Osteocyte (in vitro differentiated cells): ENCODE measurements around the gene BASP1. TPM values are rescaled to one million over a fixed set of nuclear protein-coding genes. Genes with fewer than 3 reads are reported as not detected.
"Not testable (repeated sequence)": the region's sequence is repeated elsewhere in the genome, so short reads cannot be mapped to it uniquely, and the experiment has no call there.

Source experiments
- DNase-seq: peaks from one replicate; pipeline ENCODE4 v3.0.0; 2021; ENCODE audit warnings: mixed read lengths; ENCODE audit not compliant: unreplicated experiment; ENCODE audit errors: extremely low spot score
- H3K27ac Mint-ChIP-seq: one replicate; pipeline ENCODE4 v1.8.0; 2021; ENCODE audit warnings: mild to moderate bottlenecking, mixed read lengths; ENCODE audit not compliant: unreplicated experiment
- H3K27me3 Mint-ChIP-seq: one replicate; pipeline ENCODE4 v1.8.0; 2021; ENCODE audit warnings: mixed read lengths; ENCODE audit not compliant: unreplicated experiment
- H3K36me3 Mint-ChIP-seq: one replicate; pipeline ENCODE4 v1.8.0; 2021; ENCODE audit warnings: mixed read lengths; ENCODE audit not compliant: unreplicated experiment
- H3K4me1 Mint-ChIP-seq: one replicate; pipeline ENCODE4 v1.8.0; 2021; ENCODE audit warnings: mixed read lengths; ENCODE audit not compliant: unreplicated experiment
- H3K4me3 Mint-ChIP-seq: one replicate; pipeline ENCODE4 v1.8.0; 2021; ENCODE audit warnings: mild to moderate bottlenecking, moderate library complexity, mixed read lengths; ENCODE audit not compliant: unreplicated experiment
- H3K9me3 Mint-ChIP-seq: one replicate; pipeline ENCODE4 v1.8.0; 2021; ENCODE audit warnings: mixed read lengths; ENCODE audit not compliant: unreplicated experiment
- CTCF ChIP-seq: fragments of 200-600 bp; sonication (generic); IDR thresholded peaks from 2 replicates; pipeline ENCODE4 v1.5.0; 2021; ENCODE audit warnings: antibody characterized with exemption, mild to moderate bottlenecking, moderate library complexity
- total RNA-seq: library from RNA; stranded (reverse); gene quantifications from 2 replicates; pipeline ENCODE4 v1.2.1, GENCODE V29; 2021

Gene BASP1
- total RNA-seq, 1 donor from 2014 or later: 212 TPM

GRCh38 chr5:17190799-17191391 lies 26.5 kb upstream of the BASP1 start:
- no peaks in the 10 kb centered on the region for H3K27me3 Mint-ChIP-seq
- peaks cover 51% of the 10 kb centered on the region for H3K4me1 Mint-ChIP-seq
- TF ChIP-seq CTCF: no peak
- H3K36me3 Mint-ChIP-seq: no peaks in the 10 kb centered on the region
- no peak overlapping the region for H3K27ac Mint-ChIP-seq
- no peaks in the 10 kb centered on the region for H3K9me3 Mint-ChIP-seq
- no peak for DNase-seq
- H3K4me3 Mint-ChIP-seq: no peak overlapping the region

- H3K4me3 Mint-ChIP-seq, H3K27ac Mint-ChIP-seq, H3K9me3 Mint-ChIP-seq, H3K27me3 Mint-ChIP-seq, H3K36me3 Mint-ChIP-seq, DNase-seq: not testable (repeated sequence)
- peaks cover 50% of the 10 kb centered on the region for H3K4me1 Mint-ChIP-seq
Measured at GRCh38 chr5:17191574-17191973, 25.9 kb upstream of the BASP1 start.

GRCh38 chr5:17192191-17192590 lies 25.2 kb upstream of the BASP1 start:
- no peaks in the 10 kb centered on the region for H3K27me3 Mint-ChIP-seq
- no peak for DNase-seq
- H3K36me3 Mint-ChIP-seq: no peaks in the 10 kb centered on the region
- H3K4me1 Mint-ChIP-seq: peaks cover 51% of the 10 kb centered on the region
- H3K27ac Mint-ChIP-seq: peak overlapping the region; percentile 19
- H3K9me3 Mint-ChIP-seq: peaks cover 1% of the 10 kb centered on the region
- no peak for TF ChIP-seq CTCF
- no peak overlapping the region for H3K4me3 Mint-ChIP-seq

- Mint-ChIP-seq H3K4me1 (peaks cover 38% of the 10 kb centered on the region), H3K27me3 (no peaks in the 10 kb centered on the region), H3K4me3 (no peak overlapping the region), H3K27ac (no peak overlapping the region), H3K36me3 (peaks cover 6% of the 10 kb centered on the region), H3K9me3 (peaks cover 12% of the 10 kb centered on the region)
- DNase-seq: no peak
- no peak for TF ChIP-seq CTCF
Measured at GRCh38 chr5:17196024-17196423, 21.4 kb upstream of the BASP1 start.

- no peak for TF ChIP-seq CTCF
- peaks cover 12% of the 10 kb centered on the region for H3K9me3 Mint-ChIP-seq
- H3K4me3 Mint-ChIP-seq: no peak overlapping the region
- peak overlapping the region; percentile 74 for H3K27ac Mint-ChIP-seq
- no peaks in the 10 kb centered on the region for H3K27me3 Mint-ChIP-seq
- no peak for DNase-seq
- peaks cover 6% of the 10 kb centered on the region for H3K36me3 Mint-ChIP-seq
- H3K4me1 Mint-ChIP-seq: peaks cover 34% of the 10 kb centered on the region
Measured at GRCh38 chr5:17196697-17197096, 20.7 kb upstream of the BASP1 start.
